ENCODE results near the gene MRTFA. TPM values are rescaled to one million over a fixed set of nuclear protein-coding genes. Genes with fewer than 3 reads are reported as not detected.

MRTFA gene
- total and polyA plus RNA-seq, 8 donors, result 13.6 to 35.3 (median 24.1) TPM

- DNase-seq (peak in 1 of 6 donors; percentile 39), FAIRE-seq (peak; percentile 5), ATAC-seq (peak; percentile 87 to 94 (median 91))
- Histone ChIP-seq H3K9me3 (no peaks in the 10 kb centered on the region), H3K4me1 (peaks cover 19 to 33% (median 23%) of the 10 kb centered on the region in 3 donors), H3K4me3 (no peak overlapping the region), H3K27me3 (no peaks in the 10 kb centered on the region), H3K27ac (peak overlapping the region in 2 of 4 donors; percentile 71 to 72), H3K36me3 (no peaks in the 10 kb centered on the region)
- TF ChIP-seq CTCF (IDR thresholded peaks at IDR 0.05), result no peak
- intact Hi-C loops (cut with DNase I), result no loop called here
These were observed 137.3 kb downstream of the MRTFA start for GRCh38 chr22:40499209-40499623.

GRCh38 chr22:40498420-40499208, 137.9 kb downstream of the MRTFA start:
- ATAC-seq, result peak; percentile 41 to 78 (median 60)
- intact Hi-C loops (cut with DNase I), result no loop called here
- no peak overlapping the region for H3K4me3 ChIP-seq
- 44 to 51% methylated on average over 6 of the region's 6 CpGs for WGBS, 2 donors
- peaks cover 17 to 34% (median 19%) of the 10 kb centered on the region in 3 donors for H3K4me1 ChIP-seq
- no peak for FAIRE-seq
- no peaks in the 10 kb centered on the region for H3K36me3 ChIP-seq
- no peak for TF ChIP-seq CTCF (IDR thresholded peaks at IDR 0.05)
- DNase-seq, result no peak
- H3K27ac ChIP-seq, result peak overlapping the region in 2 of 4 donors; percentile 71 to 72
- H3K9me3 ChIP-seq, result no peaks in the 10 kb centered on the region
- no peaks in the 10 kb centered on the region for H3K27me3 ChIP-seq

DNA sequence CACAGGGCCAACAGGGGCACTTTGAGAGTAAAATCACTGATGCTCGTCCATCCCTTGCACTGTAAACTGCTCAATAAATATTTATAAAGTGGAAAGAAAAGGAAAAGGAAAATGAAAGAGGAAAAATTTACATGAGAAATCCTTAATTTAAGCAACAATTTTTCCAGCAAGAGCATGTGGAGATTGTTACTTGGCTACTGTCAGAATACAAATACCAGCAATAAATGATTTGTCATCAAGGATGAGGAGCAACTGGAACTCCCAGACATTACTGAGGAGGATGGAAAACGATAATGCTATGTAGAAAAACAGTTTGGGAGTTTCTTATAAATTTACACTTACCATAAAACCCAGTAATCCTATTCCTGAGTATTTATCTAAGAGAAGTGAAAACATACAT, 143.1 kb downstream of the MRTFA start:
- ATAC-seq (no peak), FAIRE-seq (no peak), DNase-seq (no peak)
- TF ChIP-seq CTCF (IDR thresholded peaks at IDR 0.05), result no peak
- intact Hi-C loops (cut with DNase I), result no loop called here
- Histone ChIP-seq H3K36me3 (no peaks in the 10 kb centered on the region), H3K27ac (no peak overlapping the region), H3K9me3 (no peaks in the 10 kb centered on the region), H3K4me1 (peaks cover 9 to 38% (median 17%) of the 10 kb centered on the region in 3 donors), H3K4me3 (no peak overlapping the region), H3K27me3 (no peaks in the 10 kb centered on the region)
- 90 to 93% methylated on average over 2 of the region's 2 CpGs for WGBS, 2 donors

- H3K27ac ChIP-seq, result peak overlapping the region in 2 of 4 donors; percentile 29 to 51
- H3K9me3 ChIP-seq, result no peaks in the 10 kb centered on the region
- H3K4me3 ChIP-seq, result peak overlapping the region in 1 of 4 donors; percentile 2
- intact Hi-C loops (cut with DNase I), result no loop called here
- TF ChIP-seq CTCF (IDR thresholded peaks at IDR 0.05), result no peak
- no peaks in the 10 kb centered on the region for H3K36me3 ChIP-seq
- peak; percentile 66 to 83 (median 76) for ATAC-seq
- H3K4me1 ChIP-seq, result peaks cover 1 to 25% (median 13%) of the 10 kb centered on the region in 3 donors
- peak; percentile 20 for FAIRE-seq
- WGBS, 2 donors, result 32 to 46% methylated on average over 5 of the region's 5 CpGs
- DNase-seq, result no peak
- H3K27me3 ChIP-seq, result no peaks in the 10 kb centered on the region
These were observed 144.4 kb downstream of the MRTFA start for GRCh38 chr22:40491990-40492631.
